ENCODE measurements around the gene NAP1L1.

The NAP1L1 gene

DNA sequence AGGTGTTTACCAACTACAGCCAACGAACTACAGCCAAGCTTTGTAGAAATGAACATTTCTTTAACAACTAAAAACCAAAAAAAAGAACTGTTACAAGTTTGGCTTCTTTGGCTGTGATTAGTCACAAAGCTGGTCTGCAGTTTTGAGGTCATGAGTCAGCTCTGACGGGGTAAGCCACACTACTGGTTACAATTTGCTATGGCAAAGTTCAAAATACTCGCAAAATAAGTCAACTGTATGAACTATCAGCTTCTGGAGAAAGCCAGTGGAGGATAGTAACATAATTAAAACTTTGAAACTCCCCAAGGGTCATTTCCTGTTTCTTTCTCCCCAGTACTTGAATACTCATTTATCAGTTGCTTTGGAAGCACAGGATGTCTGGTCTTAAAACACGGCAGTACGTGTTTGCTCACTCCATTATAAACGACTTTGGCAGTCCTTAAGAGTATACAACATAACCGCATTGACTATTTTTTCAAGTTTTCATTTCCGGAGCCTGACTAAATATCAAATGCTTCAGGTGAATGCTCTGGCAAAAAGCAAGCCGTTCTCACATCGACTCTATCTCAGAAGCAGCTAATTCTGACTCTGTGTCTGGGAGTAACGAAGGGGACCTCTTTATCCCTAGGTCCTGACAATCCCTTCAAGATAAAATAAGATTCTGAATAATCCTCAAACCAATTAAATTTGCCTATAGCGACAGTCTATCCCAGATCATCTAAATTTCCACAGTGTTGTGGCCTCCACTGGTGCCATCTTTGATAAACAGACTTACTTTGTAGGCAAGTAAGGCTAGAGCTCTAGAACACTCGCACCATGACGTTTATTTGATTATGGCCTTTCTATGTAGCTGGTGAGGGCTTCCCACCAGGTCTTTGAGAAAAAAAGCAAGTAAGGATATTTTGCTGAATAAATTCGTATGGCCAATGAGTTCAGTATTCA is 63.5 kb downstream of the NAP1L1 start:
- peak; percentile 99 for DNase-seq (ENCODE audit: low read depth)

DNA sequence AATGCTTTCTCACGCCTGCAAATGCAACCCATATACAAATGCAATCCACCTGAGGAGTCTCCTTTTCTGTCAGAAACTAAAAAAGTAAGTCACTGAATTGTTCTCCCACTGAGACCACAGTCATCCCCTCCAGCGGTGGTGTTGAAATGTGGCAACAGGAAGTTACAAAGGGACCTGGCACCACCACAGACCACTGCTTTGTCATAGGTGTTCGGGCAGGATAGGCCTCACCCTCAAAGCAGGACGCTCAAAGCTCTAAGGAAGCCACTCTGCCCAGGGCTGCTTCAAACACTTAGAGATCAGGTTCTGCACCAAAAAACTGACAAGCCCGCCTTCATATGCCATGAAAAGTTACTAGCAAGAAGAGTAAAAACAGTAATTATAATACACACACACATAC is 64.2 kb downstream of the NAP1L1 start:
- peak; percentile 96 for DNase-seq (ENCODE audit: low read depth)

DNA sequence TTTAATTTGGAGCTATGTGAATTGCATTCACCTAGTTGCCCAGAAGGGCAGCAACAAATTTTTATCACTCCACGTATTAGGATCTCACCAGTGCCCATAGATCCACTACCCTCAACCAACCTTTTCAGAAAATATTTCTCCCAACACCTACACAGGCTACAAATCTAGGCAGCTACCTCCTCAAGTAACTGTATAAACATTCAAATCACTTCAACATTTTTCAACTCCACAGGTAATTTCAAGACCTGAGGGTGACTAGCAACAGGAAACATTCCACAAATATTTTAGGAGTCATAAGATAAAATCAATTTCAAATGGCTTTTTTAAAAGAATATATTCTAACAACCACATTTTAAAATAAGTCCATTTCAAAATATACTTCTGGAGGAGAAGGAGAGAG is 65.8 kb downstream of the NAP1L1 start:
- no peak for DNase-seq (ENCODE audit: low read depth)

DNA sequence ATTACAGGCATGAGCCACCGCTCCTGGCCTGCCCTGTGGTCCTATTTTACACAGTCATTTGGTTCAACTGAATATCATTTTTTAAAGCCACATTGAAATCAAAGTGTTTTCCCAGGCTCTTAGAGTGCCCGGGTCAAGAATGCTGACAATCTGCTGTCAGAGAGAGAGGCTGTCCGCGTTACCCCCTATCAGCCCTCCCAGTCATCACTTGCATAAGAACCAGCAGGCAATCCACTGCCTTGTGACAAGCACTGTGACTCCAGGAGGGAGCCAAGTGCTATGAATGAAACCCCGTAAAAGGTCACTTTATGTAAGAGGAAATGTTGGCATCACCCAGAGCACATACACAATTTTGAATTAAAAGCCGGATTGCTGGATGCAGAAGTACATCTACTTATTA is 66.4 kb downstream of the NAP1L1 start:
- DNase-seq (ENCODE audit: low read depth), result no peak

DNA sequence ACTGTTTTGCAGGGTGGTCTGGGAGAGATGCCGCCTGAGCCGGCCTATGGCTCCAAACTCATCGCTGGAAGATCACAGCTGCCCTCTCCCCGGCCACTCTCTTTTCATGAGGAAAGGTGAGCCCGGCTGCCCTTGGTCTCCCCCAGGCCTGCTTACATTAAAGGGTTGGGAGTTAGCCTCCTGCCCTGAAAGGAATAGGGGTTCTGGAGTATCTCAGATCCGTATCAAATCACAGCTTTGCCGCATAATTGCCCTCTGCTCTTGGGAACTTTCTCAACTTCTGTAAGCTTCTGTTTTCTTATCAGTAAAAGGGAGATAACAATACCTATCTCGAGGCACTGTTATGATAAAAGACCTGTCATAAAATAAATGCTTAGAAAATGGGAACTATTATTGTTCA is 70.5 kb downstream of the NAP1L1 start:
- no peak for DNase-seq (ENCODE audit: low read depth)

DNA sequence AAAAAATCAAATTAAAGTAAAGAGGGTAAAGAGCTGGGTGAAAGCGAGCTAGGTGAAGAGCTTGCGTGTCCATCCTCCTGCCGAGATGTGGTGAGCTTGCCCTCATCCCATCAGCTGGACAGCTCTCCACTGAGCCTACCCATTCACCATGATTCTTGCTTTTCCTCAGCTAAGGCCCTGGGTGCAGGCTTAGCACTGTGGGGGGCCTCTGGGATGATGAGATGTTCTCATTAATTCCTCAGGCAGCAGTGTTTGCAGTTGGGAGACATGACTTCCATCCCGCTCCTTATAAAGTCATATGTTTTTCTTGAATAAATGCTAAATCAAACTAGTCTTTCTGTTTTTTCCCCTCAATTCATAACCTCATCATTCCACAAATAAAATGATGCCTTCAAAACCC is 70.9 kb downstream of the NAP1L1 start:
- no peak for DNase-seq (ENCODE audit: low read depth)

DNA sequence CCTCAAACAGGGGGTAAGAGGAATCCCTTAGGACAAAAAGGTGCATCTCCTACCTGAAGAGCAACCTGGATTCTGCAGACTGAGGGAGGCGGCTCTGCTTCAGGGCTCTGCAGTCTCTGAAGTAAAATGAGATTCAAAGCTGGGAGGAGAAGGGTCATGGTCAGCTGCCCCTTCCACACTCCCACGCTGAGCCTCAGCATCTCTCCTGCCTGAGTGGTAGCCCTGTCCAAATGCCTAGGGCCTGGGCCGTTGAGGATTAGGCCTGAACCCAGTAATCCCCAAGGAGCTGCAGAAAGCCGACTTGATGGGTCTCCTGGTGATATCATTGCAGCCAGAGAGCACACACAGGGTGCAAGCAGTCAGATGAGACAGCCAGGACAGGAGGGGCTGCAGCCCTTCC is 71.8 kb downstream of the NAP1L1 start:
- no peak for DNase-seq (ENCODE audit: low read depth)

DNA sequence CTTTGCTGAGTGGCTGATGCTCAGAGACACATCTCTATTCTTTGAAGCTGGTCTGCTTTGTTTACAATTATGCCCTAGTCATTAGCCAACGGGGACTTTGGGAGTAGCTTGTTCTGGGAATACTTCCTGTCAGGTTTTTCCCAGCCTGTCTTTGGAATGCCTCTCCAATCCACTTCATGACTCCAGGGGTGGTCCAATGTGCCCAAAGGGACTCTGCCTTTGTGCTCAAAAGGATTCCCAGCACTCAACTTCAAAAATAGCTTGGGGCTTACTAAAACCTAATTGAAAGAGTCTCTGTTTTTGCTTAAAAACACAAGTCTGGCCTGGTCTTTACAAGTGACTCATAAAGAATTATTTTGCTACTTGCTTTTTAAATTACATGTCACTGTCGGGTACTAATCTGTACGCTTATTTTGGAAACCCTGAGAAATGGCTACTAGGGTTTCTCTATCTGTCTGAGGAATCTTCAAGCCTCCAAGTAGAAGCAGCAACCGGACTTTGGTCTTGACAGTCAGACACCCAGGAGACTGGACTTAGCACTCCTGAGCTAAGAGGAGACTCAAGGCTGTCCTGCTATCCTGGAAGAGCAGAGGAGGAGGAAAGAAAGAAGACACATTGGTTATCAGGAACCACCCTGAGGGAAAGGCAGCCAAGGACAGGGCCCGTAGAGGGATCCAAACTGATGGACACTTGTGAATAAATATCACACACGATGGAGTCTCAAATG is 73.6 kb downstream of the NAP1L1 start:
- no peak for DNase-seq (ENCODE audit: low read depth)

DNA sequence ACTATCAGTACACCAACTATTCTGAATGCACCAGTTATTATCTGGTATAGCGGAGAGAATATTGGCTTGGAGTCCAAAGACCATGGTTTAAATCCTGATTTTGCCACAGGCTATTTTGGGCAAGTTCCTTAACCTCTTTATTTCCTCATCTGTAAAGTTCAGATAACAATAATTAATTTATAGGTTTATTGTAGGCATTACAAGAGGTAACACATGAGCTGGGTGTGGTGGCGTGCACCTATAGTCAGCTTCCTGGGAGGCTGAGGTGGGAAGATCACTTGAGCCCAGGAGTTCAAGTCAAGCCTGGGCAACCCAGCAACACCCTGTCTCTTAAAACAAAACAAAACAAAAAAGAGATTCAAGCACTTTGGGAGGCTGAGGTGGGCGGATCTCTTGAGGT is 76.1 kb downstream of the NAP1L1 start:
- DNase-seq (ENCODE audit: low read depth), result no peak

DNA sequence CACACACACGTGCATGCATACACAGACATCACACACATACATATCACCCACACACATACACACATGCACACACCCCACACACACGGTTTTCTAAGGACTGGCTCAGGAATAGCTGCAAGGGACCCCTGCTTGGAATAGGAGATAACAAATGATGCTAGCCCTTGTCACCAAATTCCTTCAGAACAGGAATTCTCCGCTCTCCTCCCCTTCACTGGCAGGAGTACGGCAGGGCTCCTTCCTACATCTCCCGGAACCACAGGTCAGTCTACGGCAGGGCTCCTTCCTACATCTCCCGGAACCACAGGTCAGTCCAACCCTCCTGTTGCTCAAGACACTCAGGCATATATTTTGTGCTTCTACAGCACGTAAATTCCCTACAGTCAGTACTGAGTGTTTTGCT is 76.8 kb downstream of the NAP1L1 start:
- DNase-seq (ENCODE audit: low read depth), result no peak

DNA sequence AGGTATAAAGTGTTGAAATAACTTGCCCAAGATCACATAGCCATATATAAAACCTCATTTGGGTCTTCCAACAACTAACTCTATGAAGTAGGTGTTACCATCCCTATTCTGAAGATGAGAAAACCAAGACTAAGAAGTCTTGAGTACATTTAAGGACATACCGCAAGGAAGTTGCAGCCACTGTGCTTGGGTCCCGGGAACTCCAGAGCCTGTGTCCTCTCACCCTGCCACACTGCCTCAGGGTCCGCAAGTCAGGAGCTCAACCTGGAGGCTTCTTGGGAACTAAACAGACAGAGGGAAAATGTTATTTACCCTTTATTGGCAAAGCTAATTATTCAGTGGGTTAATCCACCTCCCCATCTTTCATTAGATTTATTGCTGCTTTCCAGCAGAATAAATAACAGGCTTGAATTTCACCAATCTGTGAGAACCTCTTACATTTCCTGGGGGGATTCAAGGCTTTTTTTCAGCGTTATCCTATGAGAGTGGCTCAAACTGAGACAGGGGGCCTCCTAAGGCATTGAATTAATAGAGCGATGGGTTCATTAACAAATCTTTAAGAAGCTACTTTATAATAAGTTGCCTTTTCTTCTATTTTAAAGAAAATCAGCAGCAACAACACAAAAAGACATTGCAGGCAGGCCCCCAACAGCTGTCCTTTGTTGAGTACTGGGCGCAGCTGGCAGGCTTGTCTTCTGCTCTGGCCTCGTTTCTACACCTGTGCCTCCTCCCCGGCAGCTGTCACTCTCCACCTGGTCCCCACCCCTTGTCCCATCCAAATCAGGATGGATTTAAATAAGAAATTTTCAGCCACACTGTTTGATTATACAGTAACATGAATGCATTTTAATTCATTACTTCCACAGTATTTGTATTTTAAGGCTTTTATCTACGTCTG is 78.2 kb downstream of the NAP1L1 start:
- no peak for DNase-seq (ENCODE audit: low read depth)

DNA sequence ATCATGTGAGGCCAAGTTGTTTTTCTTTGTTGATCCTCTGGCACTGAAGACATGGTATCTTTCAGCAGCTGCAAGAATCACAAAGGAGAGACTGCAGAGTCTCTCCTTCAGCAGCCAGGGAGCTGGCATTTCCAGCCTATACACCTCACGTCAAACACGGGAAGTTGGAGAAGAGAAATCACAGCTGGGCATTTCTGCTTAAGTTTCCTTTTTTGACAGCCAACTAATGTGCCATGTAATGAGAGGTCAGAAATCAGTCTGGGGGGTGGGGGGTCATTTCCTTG is 81.2 kb downstream of the NAP1L1 start:
- no peak for DNase-seq (ENCODE audit: low read depth)

DNA sequence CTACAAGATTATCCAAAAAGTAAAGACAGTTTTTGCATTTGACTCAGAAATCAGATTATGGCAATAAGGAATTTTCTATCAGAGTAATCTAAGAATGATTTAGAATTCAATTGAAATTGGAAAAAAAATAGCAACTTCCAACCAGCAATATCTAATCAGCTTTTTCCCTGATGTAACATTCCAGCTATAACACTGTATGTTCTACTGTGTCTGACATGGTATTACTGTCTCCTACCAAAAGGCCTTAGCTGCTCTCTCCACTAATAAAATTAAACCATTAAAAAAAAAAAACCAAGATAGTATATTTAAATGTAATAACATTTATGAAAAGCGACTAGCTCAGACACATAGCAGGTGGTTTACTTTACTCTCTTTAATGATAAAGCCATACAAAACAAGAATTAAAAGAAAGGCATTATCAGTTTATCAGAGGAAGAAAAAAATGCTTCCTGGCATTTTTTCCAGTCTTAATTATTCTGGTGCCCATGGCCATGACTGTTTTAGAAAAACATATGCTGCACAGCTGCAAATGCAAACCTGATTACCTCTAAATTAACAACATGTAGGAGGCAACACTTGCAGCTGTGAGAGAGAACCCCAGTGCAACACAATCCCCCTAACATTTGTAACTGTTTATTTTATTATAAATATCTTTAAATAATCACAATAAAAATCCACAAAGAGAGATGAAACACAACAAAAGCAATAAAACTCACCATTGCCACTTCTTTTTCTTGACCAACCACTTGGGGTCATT is 81.7 kb downstream of the NAP1L1 start:
- DNase-seq (ENCODE audit: low read depth), result no peak

DNA sequence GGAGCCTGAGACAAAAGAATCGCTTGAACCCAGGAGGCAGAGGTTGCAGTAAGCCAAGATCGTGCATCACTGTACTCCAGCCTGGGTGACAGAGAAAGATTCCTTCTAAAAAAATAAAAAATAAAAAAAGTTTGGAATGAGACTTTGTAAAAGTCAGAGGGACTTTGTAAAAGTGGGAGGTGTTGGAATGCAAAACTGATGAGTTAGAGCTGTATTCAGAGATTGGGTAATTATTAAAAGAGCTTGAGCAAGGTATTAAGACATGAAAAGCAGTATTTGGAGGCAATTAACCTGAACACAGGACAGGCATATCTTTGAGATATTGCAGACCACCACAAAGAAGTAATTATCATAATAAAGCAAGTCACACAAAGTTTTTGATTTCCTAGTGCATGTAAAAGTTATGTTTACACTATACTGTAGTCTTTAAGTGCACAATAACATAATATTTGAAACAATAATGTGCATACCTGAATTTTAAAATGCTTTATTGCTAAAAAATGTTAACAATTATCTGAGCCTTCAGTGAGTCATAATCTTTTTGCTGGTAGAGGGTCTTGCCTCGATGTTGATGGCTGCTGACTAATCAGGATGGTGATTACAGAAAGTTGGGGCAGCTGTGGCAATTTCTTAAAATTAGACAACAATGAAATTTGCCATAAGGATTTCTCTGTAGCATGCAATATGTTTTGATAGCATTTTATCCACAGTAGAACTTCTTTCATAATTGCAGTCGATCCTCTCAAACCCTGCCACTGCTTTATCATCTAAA is 86.0 kb downstream of the NAP1L1 start:
- DNase-seq (ENCODE audit: low read depth), result peak; percentile 55

DNA sequence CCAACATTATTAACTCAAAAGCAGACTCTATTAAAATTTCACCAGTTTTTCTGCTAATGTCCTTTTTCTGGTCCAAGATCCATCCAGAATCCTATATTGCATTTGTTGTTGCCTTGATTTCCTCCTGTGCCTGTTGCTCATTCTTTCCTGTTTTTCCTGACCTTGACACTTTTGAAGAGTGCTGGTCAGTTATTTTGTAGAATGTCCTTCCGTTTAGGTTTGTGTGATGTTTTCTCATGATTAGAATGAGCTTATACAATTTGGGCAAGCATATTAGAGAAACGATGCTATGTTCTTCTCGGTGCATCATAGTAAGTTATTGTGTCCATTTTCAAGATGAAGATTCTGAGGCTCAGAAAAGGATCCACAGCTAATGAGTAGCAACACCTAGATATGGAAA is 86.8 kb downstream of the NAP1L1 start:
- no peak for DNase-seq (ENCODE audit: low read depth)

DNA sequence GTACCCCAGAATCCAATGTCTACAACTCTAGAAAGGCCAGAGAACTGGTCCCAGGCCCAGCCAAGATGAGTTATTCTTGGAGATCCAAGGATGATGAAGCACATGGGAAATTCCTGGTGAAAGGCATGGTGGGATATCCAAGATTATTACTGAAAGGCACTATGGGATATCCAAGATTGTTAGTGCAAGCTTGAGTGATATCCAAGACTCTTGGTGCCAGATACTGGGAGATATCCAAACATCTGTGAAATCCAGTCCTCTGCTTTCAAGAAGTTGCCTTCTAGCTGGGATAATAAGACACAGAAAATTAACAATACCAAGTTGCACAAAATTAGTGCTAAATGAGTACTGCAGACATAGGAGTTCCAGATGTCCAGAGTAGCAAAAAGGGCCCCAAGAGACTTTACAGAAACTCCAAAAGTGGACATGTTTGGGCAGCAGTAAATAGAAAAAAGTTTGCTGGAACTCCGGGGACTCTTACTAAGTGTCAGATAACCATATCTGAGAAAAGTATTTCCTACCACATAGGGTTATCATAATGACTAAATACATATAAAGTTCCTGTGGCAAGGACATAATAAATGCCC is 87.5 kb downstream of the NAP1L1 start:
- DNase-seq (ENCODE audit: low read depth), result peak; percentile 50

DNA sequence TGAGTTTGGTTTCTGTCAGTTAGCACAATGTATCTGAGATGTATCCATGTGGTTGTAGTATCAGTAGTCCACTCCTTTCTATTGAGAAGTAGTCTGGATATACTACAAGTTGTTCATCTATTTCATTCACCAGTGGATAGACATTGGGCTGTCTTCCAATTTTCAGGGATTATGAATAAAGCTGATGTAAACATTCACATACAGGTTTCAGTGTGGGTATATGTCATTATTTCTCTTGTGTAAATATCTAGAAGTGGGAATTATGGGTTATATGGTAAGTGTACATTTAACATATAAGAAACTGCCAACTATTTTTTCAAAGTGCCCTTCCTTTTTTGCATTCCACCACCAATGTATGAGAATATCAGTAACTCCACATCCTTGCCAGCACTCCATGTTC is 88.8 kb downstream of the NAP1L1 start:
- no peak for DNase-seq (ENCODE audit: low read depth)

DNA sequence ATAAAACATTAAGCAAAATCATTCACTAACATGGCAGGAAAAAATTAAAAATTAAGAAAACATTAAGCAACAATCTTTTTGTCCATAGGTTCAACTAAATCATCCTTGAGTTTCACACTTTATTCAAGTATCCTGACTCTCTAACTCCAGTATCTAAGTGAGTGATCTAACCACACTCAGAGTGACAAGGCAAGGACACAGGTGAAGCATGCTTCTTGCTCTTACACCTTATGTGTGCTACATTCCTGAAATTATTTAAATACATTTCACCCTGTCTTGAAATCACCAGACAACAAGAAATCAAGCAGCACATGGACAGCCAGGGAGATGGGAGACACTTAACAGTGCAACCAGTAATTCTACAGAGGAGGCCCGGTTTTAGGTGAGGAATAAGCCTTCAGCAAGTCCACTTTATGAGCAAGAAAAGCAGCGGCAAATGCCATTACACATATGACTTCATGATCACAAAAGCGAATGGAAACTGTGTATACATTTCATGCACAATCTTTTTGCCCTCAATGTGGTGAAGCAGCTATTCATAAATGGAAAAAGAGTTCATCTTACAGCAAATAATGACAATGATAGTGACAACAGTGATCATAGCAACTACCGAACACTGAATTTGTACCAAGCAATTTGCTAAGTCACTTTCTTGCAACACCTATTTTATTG is 90.3 kb downstream of the NAP1L1 start:
- no peak for DNase-seq (ENCODE audit: low read depth)

DNA sequence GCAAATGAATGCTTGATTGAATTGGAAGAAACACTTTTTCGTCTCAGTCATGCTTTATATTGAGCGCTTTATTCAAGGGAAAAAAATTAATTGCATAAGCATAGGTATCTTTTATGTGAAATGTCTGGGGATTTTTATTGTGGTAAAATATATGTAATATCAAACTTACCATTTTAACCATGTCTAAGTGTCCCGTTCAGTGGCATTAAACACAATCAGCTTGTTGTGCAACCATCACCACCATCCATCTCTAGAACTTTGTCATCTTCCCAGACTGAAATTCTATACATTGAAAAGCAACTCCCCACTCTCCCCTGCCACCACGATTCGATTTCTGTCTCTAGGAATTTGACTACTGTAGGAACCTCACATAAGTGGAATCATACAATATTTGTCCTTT is 92.7 kb downstream of the NAP1L1 start:
- DNase-seq (ENCODE audit: low read depth), result no peak

Data from ELR (cell line).